DND-41 (cell line): Measurements from ENCODE around the gene PTPRN2.

Source experiments
- ATAC-seq: fragments of 200-7000 bp; cut with Tn5 transposase; 3 replicates; pipeline ENCODE4 v1.9.1; 2021; ENCODE audit warnings: low read depth; ENCODE audit not compliant: insufficient read depth
- DNase-seq: peaks from one replicate; pipeline ENCODE4 v3.0.0-alpha.2; 2020
- H2AFZ ChIP-seq: 2 replicates; pipeline ENCODE4 v1.6.0; 2012; ENCODE audit warnings: low read depth, low read length
- H3K27ac ChIP-seq: 2 replicates; pipeline ENCODE4 v1.5.1; 2012; ENCODE audit warnings: low read length, inconsistent platforms
- H3K27me3 ChIP-seq: fragments of 200-600 bp; sonication (generic); 2 replicates; pipeline ENCODE4 v1.6.0; 2012; ENCODE audit warnings: low read length, mild to moderate bottlenecking, inconsistent platforms; ENCODE audit not compliant: insufficient read depth, poor library complexity
- H3K36me3 ChIP-seq: 2 replicates; pipeline ENCODE4 v1.5.1; 2012; ENCODE audit warnings: low read length, inconsistent platforms; ENCODE audit not compliant: insufficient read depth
- H3K4me1 ChIP-seq: 2 replicates; pipeline ENCODE4 v1.5.1; 2012; ENCODE audit warnings: mild to moderate bottlenecking, low read length; ENCODE audit not compliant: insufficient read depth
- H3K4me2 ChIP-seq: 2 replicates; pipeline ENCODE4 v1.6.0; 2012; ENCODE audit warnings: mild to moderate bottlenecking, moderate library complexity, low read length, inconsistent platforms; ENCODE audit not compliant: insufficient read depth
- H3K4me3 ChIP-seq, 2 experiments: fragments of 200-600 bp in 1 of 2; shearing (Covaris generic) in 1 of 2; 2 replicates each; pipeline ENCODE4 v1.5.1; 2012 to 2016; ENCODE audit warnings: inconsistent platforms in 2 of 2, low read length in 2 of 2, mild to moderate bottlenecking in 2 of 2, low read depth in 1 of 2, moderate library complexity in 1 of 2
- H3K79me2 ChIP-seq: 2 replicates; pipeline ENCODE4 v1.6.0; 2012; ENCODE audit warnings: low read length, inconsistent platforms; ENCODE audit not compliant: insufficient read depth
- H3K9ac ChIP-seq: 2 replicates; pipeline ENCODE4 v1.6.0; 2012; ENCODE audit warnings: low read depth, mild to moderate bottlenecking, inconsistent platforms, low read length, moderate library complexity
- H3K9me3 ChIP-seq: 2 replicates; pipeline ENCODE4 v1.5.1; 2012; ENCODE audit warnings: low read length, moderate library complexity, mild to moderate bottlenecking, inconsistent platforms; ENCODE audit not compliant: insufficient read depth, severe bottlenecking
- H4K20me1 ChIP-seq: 2 replicates; pipeline ENCODE4 v1.6.0; 2012; ENCODE audit warnings: low read length; ENCODE audit not compliant: insufficient read depth
- EZH2 ChIP-seq: IDR thresholded peaks from 3 replicates; pipeline ENCODE4 v1.6.1; 2012; ENCODE audit warnings: borderline replicate concordance, low read depth, mild to moderate bottlenecking, moderate library complexity, low read length, inconsistent platforms; ENCODE audit not compliant: severe bottlenecking
- TF ChIP-seq, protein P1 (sequence below): IDR thresholded peaks from 2 replicates; pipeline ENCODE4 v1.5.1; 2012; ENCODE audit warnings: borderline replicate concordance, low read length, moderate library complexity, mild to moderate bottlenecking; ENCODE audit not compliant: poor library complexity, severe bottlenecking; ENCODE audit errors: extremely low read depth

Gene PTPRN2

DNA sequence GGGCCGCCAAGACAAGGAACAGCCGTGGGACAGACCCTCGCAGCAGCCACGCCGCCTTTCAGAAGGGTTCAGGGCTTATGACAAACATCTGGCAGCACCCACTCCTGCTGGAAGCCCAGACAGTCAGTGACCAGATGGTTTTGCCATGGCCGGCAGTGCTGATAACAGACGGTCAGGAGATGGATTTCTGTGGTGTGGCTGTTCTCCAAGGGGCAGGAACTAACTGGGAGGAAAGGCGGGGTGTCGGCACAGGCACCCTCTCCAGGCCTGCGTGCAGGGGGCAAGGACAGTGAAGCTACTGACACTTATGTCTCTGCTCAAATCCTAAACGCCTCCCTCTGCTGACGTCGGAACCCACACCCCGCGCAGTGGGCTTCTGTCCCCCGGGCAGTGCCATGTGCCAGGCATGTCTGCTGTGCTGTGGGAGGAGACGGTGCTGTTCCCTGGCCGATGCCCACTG is 834.8 kb downstream of the PTPRN2 start:
- no peaks in the 10 kb centered on the region for H3K27me3 ChIP-seq
- no peak overlapping the region for H3K4me2 ChIP-seq
- no peak overlapping the region for H3K27ac ChIP-seq
- H3K4me3 ChIP-seq: no peak overlapping the region
- no peaks in the 10 kb centered on the region for H3K9me3 ChIP-seq
- ATAC-seq (no peak), DNase-seq (no peak)
- H4K20me1 ChIP-seq: no peaks in the 10 kb centered on the region; the same call in 1 of the 2 replicates
- H3K9ac ChIP-seq: no peak overlapping the region
- no peaks in the 10 kb centered on the region for H3K36me3 ChIP-seq
- TF ChIP-seq, protein P1, sequence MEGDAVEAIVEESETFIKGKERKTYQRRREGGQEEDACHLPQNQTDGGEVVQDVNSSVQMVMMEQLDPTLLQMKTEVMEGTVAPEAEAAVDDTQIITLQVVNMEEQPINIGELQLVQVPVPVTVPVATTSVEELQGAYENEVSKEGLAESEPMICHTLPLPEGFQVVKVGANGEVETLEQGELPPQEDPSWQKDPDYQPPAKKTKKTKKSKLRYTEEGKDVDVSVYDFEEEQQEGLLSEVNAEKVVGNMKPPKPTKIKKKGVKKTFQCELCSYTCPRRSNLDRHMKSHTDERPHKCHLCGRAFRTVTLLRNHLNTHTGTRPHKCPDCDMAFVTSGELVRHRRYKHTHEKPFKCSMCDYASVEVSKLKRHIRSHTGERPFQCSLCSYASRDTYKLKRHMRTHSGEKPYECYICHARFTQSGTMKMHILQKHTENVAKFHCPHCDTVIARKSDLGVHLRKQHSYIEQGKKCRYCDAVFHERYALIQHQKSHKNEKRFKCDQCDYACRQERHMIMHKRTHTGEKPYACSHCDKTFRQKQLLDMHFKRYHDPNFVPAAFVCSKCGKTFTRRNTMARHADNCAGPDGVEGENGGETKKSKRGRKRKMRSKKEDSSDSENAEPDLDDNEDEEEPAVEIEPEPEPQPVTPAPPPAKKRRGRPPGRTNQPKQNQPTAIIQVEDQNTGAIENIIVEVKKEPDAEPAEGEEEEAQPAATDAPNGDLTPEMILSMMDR: no peak
- no peak for TF ChIP-seq EZH2
- no peak overlapping the region for H2AFZ ChIP-seq
- no peaks in the 10 kb centered on the region for H3K79me2 ChIP-seq
- H3K4me1 ChIP-seq: no peaks in the 10 kb centered on the region

DNA sequence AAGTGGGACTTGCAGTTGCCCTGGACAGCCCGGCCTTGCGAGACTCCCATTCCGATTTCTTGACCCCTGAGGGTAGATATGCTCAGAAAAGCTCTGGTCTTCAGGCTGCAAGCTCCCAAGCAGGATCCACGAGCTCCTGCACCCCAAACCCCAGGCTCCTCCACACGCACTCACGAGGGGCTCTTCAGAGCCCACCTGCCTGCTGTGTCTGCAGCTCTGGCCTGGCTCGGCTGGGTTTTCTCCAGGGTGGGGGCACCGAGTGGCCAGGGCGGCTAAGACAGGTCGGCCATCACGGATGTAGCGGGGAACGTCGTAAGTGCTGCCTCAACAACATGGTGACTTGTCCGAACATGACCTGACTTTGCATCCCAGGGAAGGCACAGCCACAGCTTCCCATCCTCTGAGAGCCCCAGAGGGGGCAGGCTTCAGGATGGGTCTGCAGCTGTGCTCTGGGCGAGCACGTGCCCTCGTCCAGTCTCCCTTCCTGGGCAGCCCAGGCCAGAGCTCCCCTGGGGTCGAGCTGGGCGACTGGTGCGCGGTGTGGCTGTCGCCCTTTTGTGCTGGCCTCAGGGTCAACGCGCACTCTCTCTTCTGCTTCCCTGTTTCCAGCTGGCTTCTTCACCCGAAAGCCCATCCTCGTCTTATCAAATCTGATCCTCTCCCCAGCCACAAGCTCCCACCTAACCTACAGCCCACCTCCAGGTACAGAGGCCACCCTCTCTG is 835.5 kb downstream of the PTPRN2 start:
- TF ChIP-seq, protein P1: no peak
- no peak for TF ChIP-seq EZH2
- no peak overlapping the region for H3K9ac ChIP-seq
- H3K36me3 ChIP-seq: no peaks in the 10 kb centered on the region
- no peak overlapping the region for H3K27ac ChIP-seq
- H3K27me3 ChIP-seq: no peaks in the 10 kb centered on the region
- no peaks in the 10 kb centered on the region for H3K4me1 ChIP-seq
- no peaks in the 10 kb centered on the region; the same call in 1 of the 2 replicates for H4K20me1 ChIP-seq
- H3K4me2 ChIP-seq: no peak overlapping the region
- H2AFZ ChIP-seq: no peak overlapping the region
- no peak overlapping the region for H3K4me3 ChIP-seq
- DNase-seq (no peak), ATAC-seq (no peak)
- no peaks in the 10 kb centered on the region for H3K9me3 ChIP-seq
- no peaks in the 10 kb centered on the region for H3K79me2 ChIP-seq

DNA sequence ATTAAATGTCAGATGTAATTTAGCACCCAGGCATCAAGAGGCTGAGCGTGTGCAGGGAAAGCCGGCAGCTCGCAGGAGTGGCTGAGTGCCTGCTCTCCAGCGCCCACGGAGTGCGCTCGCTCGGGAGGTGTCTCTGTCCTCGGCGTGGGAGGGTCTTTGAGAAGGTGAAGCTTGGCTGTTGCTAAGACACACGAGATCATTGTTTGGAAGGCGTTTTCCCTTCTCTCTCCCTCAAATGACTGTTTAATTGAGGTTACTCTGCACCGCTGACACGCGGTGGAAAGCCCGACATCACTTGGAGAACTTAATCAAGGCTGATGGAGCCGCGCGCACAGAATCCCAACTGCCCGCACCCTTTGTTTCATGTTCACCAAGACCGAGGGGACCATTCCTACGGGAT is 836.2 kb downstream of the PTPRN2 start:
- TF ChIP-seq EZH2: no peak
- TF ChIP-seq, protein P1: no peak
- H4K20me1 ChIP-seq: no peaks in the 10 kb centered on the region; the same call in 1 of the 2 replicates
- ATAC-seq (no peak), DNase-seq (no peak)
- no peaks in the 10 kb centered on the region for H3K27me3 ChIP-seq
- H3K27ac ChIP-seq: no peak overlapping the region
- H3K4me1 ChIP-seq: no peaks in the 10 kb centered on the region
- H2AFZ ChIP-seq: no peak overlapping the region
- H3K9ac ChIP-seq: no peak overlapping the region
- H3K36me3 ChIP-seq: no peaks in the 10 kb centered on the region
- H3K79me2 ChIP-seq: no peaks in the 10 kb centered on the region
- no peak overlapping the region for H3K4me2 ChIP-seq
- no peaks in the 10 kb centered on the region for H3K9me3 ChIP-seq
- H3K4me3 ChIP-seq: no peak overlapping the region
